Hippocampal formation (tissue), 2 donors: Measurements from ENCODE around the gene ASAP2.
A peak's percentile ranks its signal among the peaks of the same experiment; 100 is the strongest.

ENCODE experiments used
- DNase-seq, 2 donors: peaks; one replicate each; lab custom pipeline; 2025; lab: John Stamatoyannopoulos, UW

ASAP2 gene

DNA sequence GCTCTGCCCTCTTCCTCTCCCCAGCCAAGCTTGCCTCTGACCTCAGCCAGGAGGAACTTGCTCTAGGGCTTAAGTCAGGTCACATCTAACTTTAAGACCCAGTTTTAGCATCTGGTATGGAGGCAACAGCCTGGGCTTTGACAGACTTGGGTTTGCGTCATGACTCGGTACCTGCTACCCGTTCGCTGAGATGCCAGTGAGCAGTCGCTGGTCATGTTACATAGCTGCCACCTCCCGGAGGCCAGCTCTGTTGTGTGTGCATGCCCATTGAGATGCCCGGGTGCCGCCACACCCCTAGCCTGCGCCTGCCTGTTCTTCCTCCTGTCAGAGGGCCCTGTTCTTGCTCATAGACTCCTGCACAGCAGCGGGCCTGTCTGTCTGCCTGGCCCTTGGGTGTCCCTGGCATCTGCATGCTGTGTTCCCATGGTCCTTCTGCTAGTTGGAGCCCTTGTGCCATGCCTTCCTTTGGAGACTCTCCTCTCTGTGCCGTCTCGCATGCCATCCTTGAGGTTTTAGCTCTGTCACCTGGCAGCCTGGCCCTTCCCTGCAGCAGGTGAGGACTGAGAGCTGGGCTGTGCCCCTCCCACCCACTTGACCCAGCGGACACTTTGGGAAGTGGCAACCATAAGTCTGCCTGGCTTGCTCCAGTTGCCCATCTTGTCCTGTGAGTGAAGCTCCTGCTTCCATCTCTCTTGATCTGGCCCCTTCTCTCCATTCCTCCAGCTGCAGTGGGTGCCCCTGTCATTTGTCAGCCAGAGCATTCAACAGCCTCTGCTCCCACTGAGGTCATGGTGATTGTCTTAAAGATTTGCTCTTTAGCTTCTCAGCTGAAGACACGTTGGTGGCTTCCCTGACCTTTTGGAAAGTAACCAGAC is 24.9 kb downstream of the ASAP2 start:
- DNase-seq, result no peak

DNA sequence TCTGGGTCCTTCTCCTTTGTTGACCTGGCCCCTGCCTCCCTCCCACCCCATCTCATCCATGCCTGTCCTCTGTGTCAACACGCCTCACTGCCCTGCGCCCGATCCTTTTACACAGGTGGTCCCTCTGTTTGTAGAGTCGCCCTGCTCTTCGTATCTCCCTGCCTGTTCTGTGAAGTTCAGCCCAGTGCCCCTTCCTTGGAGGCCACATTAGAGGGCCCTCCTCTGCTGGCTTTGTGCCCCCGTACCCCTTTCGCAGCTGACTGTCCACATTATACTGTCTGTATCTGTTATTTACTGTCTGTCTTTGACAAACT is 25.5 kb downstream of the ASAP2 start:
- no peak for DNase-seq

DNA sequence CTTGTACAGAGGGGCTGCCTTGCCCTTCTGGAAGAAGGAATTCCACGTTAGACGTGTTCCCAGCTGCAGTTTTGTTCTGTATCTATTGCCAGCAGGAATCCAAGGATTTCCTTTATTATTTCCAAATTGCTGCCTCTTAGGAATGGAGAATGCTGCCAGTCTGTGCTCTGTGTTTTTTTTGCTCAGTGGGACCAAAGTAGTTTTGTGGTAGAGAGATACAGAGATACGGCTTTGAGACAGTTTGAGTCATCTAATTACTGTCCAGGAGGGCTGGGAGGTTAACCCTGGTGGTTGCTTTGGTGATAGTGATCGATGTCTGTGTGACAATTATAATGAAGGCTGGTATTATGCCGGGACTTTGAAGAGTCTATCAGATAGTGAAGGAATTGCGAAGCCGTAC is 26.3 kb downstream of the ASAP2 start:
- no peak for DNase-seq

DNA sequence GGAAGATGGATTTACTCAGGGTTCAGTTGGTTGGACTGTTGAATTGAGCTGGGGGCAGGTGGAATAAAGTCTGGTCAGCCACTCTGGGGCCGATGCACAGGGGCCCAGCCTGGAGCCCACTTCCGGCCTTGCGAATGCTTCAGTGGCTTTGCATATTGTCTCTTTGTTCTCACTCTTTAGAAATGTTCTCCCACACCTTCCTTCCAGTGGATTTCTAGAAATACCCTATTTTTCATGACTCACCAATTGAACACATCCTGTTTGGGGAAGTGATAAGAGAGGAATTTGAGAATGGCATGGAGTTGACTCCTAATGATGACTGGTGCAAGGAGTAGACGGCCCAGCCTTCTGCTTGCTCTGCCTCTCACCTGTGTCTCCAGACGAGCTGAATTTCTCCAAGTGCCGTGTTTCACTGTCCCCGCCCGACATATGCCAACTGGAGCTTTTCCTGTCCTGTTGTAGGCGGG is 28.1 kb downstream of the ASAP2 start:
- DNase-seq, result no peak

DNA sequence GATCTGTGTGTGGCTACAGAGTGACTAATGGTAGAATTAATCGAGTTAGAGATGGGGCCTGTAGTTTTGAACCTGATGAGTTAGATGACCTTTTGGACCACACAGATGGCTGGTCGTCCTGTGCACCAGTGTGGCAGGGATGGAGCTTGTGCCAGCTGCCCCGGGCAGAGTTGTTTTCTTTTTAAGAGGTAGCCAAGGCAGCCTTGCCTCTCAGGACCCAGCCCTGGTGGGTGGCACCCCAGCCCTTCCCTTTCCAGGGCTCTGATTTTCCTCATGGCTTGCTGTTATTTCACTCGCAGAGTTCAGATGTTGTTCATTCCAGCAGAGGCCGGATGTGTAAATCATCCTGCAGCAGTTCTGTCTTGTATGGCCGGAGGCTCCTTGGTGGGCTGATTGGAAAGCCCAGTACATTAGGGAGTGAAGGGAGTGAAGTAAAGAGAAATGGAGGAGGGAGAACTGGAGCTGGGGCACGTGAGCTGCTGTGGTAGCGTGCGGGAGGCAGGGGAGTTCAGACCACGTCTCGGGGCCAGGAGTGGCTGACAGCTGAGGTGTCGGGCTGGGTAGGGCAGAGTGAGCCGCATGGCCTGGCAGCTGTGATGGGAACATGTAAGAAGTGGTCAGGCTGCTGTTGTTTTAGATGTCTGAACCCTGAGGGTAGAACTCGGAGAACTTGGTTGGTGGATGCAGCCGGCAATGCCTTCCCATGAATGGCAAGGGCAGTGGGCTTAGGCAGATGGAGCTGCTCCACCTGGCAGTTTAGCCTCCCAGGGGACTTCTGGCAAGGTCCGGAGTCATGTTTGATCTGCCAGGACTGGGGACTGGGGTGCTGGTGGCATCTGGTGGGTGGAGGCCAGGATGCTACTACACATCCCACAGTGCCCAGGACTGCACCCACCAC is 28.8 kb downstream of the ASAP2 start:
- DNase-seq, result no peak

DNA sequence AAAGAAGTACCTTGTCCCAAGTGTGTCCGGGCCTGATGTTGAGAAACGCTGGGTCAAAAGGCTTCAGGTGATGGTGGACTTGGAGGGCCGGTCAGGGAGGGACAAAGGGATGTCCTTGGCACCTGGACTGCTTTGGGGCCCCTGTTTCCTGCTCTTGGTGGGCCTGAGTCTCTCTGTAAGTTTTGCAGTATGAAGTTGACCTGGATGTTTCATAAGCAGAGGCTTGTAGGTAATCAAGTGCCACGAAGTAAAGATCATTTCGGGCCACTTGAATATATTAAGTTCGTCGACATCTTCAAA is 29.4 kb downstream of the ASAP2 start:
- DNase-seq, result no peak

DNA sequence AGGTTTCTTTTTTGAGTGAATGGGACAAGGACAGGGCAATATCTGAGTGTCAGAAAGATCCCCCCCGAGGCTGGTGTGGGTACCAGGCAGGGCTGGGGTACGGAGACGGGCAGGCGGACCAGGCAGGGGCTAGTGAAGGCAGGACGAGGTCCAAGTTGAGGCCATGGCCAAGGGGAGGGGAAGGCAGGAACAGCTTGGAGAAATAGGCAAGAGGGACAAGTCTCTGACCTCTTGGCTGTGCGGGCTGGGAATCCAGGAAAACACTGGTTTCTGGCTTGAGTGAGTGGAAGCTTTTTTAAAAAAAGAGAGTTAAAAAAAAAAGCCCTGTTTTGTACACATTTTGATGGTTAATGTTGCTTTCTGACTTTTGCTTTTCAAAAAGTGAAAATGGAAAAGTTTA is 30.3 kb downstream of the ASAP2 start:
- no peak for DNase-seq

DNA sequence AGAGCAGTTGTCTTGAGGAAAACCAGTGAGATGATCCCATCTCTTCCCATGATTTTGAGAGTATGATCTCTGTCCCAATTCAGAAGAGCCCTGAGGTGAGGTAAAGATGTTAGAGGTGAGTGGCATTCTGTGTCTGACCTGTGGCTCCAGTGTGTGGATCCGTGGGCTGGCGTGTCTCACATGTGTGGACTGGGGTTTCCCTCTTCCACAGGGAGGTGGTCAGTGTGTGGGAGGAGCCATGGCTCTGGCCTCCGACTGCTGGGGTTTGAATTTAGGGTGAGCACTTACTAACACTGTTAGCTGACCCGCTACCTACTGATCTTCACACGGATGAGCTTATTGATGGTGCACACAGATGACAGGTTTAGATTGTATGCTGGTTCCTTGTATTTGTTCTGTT is 31.2 kb downstream of the ASAP2 start:
- DNase-seq, result no peak

DNA sequence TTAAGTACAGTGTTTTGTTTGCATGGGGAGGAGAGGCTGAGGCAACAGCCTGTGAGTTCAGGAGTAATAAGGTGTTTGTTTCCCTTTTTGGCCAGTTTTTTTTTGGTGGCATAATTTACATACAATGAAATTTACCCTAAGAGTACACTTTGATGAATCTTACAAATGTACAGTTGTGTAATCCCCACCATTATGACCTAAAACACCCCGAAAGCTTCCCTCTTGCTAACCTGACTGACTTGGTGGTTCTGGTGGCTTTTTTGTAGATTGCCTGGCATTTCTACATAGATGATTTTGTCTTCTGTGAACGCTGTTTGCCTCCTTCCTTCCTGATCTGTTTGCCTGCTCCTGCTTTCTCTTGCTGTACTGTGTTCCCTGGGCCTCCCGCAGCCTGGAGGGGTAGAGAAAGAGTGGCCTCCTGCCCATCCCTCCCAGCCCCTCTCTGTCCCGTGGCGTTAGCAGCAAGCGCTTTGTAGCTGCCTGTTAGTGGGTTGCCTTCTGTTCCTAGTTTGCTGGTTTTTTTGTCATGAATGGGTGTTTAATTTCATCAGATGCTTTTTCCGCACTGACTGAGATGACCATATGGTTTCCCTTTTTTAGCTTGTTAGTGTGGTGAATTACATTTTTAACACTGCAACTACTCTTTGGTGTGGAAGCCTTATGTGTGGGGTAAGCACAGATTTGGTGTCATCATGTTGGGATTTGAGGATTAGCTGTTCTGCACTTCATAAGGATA is 32.1 kb downstream of the ASAP2 start:
- DNase-seq, result peak in 1 of 2 donors; percentile 36

DNA sequence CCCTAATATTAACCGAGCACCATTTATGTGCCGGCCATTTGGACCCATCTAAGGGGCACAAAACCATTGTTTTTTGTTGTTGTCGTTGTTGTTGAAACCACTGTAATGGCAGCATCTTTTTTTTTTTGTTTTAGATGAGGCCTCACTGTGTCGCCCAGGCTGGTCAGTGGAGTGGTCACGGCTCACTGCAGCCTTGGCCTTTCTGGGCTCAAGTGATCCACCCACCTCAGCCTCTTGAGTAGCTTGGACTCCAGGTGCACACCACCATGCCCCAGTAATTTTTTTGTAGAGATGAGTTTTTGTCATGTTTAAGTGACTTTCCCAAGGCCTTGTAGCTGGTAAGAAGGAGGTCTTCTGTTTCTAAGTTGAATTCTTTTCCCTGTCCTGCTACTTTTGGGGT is 33.0 kb downstream of the ASAP2 start:
- no peak for DNase-seq

DNA sequence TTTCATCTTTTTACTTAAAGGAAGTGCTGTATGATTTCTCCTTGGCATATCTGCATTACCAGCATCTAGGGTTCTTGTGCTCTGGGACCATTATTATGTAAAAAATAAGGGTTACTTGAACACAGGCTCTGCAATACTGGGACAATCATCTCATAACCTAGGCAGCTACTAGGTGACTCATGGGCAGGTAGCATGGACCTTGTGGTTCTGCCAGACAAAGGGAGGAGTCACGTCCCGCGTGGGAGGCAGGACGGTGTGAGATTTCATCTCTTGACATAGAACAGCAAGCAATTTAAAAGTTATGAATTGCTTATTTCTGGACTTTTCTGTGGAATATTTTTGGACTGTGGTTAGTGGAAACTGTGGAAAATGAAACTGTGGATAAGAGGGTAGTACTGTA is 34.1 kb downstream of the ASAP2 start:
- no peak for DNase-seq

DNA sequence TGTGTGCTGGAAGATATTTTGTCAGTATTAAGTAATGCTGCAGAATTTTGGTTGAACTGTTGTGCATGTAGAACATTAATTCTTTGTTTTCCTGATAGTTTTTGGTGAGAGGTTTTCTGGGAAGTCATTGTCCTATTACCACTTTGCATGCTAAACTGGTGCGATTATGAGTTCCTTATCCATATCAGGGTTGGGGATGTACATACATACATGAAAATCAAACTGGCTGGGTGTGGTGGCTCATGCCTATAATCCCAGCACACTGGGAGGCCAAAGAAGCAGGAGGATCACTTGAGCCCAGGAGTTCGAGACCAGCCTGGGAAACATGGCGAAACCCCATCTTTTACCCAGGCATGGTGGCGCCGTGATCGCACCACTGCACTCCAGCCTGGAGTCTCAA is 34.6 kb downstream of the ASAP2 start:
- no peak for DNase-seq

DNA sequence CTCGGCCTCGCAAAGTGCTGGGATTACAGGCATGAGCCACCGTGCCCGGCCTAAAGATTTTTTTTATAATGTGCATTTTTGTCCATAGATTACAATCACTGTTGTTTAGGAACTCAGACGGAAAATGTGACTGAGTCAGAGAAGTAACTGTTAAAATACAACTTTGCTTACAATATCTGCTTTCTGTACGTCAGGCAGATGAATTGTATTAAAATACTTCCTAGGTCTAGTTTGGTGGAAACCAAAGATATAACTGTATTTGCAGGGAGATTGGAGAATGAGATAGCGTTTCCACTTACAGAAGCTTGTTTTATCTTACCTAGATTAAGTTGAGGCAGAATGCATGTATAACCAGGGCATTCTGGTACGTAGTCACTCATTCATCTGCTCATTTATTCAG is 36.7 kb downstream of the ASAP2 start:
- DNase-seq, result no peak

DNA sequence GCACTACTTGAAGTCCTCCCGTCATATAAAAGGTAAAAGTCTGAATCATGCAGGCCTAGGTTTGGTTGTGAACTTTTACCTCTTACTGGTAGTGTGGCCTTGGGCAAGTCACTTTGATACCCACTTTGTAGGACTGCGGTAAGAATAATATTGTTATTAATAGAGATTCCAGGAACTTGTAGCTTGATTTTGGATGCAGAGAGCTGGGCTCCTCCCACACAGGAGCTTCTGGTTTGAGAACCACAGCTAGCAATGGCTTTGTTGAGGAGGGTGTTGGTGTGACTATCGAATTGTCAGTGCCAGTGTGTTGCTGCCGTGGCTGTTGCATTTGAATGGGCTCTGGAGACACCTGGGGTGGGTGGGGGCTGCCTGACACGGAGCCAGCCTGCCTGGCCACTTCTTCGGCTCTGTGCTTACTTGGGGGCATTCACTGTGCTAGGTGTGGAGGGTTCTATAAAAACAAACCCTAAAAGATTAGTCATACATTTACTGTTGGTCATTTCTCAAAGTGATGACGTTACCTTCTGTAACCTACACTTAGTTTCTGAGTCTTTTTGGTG is 38.5 kb downstream of the ASAP2 start:
- DNase-seq, result no peak

DNA sequence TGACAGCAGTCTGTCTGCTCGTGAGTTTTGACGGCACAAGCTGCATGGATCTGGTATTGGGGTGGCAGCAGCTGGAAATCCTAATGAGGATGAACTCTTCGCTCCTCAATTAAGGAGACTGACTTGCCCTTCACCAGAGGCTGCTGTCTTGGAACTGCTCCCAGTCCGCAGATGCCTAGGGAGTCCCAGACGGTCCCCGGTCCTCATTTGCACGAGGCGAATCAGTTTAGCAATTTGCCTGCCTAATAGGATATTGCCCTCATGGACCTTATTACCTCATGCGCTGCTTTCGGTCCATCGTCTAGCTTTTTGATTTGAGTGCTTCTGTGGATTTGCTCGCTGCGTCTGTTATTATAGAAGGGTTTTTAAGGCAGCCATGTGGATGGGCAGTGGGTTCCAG is 40.6 kb downstream of the ASAP2 start:
- no peak for DNase-seq

DNA sequence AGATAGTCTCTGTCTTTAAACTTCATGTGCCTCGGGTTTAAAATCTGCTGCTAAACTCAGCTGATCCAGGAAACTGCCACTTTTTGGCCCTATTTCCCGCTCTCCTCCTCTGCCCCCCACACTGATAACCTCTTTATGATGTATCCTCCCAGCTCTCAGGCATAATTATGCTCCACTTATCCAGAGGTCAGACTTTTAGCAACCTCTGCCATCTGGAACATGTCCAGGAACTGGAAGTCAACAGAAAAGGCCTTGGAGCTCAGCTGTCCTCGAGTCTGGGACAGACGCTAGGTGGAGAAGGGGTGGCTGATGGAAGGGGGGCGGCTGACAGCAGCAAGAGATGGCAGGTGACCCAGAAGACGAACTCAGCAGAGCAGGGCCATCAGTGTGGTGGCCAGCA is 41.2 kb downstream of the ASAP2 start:
- DNase-seq, result no peak

DNA sequence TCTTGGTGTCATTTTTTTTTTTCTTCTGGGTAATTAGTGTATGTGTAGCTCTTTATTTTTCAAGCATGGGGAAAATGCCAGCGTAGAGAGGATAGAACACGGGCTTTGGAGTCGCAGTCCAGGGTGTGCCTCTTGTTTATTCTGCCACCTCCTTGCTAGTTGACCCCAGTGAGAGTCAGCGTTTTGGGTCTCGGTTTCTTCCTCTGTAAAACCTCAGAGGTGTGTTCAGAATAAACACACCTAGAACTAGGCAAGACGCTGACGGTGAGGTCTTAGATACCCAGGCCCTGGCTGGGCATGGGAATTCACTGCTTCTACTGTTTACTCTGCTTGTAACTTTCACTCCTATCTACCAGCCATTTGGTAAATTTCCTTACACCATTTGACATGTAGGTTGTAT is 41.8 kb downstream of the ASAP2 start:
- no peak for DNase-seq

DNA sequence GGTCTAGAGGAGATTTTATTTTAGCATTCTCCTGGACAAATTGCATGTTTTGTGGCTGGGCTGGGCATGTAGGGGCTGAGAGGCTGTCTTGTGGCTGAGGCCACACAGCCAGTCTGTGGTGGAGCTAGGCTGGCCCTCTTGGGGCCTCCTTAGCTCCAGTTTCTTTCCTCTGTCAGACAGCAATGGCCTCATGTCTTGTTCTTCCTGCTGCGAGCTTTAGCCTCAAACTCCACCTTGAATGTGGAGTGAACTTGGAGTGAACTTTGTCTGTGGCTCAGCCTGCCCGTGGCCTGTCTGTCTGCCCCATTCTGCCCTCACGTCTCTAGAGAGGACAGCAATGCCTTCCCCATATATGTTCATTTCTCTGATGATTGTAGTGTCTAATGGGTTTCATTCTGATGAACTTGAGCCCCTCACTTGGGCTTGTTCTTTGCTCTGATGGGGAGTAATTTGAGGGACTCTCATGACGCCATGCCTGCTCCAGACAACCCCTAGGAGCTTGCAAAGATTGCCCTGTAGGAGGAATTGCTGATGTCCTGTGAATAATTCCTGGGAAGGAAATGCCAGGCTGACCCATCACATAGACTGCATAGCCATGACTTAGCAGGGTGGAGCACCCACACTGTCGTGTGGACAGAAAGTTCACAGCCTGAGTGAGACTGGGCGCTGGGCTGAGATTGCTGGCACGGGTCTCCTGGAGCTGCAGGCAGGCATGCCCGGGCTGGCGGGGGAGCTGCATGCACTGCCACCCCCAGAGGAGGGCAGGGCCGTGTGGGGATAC is 42.6 kb downstream of the ASAP2 start:
- no peak for DNase-seq

DNA sequence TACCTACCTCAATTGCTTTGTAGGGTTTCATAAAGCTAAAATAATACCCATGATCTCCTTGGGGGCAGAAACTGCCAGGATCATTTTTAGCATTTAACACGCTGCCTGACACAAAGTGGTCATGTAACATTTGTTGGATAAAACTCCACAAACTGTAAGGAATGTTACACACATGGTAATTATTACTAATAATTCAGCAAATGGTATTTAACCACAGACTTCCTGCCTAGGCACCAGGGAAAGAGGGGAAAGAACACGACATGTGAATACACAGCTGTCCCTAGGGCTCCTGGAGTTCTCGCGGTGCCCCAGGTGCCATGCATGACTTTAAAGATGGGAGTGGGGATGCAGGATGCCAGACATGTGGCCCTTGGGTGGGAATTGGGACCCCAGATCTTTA is 43.5 kb downstream of the ASAP2 start:
- DNase-seq, result no peak

DNA sequence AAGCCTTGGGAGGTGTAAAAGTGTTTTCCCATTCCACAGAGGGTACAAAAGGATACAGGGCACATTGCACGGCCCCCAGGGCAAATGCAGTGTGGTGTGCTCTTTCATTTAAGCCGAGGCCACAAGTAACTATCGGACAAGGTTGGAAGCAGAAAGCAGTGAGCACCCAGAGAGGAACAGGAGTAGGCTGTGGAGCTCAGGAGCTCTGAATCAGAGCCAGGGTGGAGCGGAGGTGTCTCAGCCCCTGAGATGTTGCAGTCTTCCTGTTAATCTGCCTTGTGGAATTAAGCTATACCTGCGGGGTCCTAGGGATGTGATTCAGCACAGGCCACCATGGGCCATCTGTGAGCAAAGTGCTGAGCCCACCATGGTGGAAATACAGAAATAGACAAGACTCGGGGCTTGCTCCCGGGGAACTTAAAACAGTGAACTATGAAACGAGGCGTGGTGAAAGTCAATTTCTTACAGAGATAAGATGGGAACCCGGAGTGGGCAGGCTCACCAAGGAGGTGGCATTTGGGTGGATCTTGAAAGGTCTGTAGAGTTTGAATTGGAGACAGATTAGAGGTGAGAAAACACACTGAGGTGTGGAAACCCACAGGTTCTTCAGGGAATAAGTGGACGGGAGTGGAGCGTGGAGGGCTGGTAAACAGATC is 44.0 kb downstream of the ASAP2 start:
- no peak for DNase-seq
